ENCODE results near the gene PEX13.

DNA sequence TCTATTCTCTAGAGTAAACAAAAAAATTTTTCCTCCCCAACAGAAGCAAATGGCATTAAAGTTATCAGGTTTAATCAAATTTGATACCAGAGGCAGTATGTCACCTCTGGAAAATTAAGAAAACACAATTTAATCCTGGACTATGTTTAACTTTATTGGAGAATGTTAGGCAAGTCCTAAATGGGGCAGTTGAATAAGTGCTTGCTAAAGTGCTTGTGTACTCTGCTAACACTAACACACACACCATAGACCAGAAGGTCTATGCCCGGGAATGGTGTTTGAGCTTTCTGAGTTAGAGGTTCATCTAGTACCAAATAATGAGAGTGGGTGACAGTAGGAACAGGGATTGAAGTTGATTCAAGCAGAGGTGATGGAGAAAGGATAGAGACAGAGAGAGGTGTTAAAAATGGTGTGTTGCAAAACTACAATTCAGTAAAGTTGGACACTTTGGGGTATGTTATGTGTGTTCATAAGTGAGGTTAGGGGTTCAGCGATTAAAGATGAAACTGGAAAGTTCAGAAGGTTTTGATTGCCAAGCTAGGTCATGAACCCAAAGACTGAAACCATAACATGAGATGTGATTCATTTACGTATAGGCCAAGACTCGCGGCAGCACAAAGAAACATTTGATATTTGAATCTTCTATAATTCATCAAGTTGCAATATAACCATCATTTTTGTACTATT is 40.5 kb upstream of the PEX13 start:
- TF ChIP-seq CTCF (optimal IDR thresholded peaks at IDR 0.05 in 1 of 3, IDR thresholded peaks at IDR 0.05 in 1 of 3, conservative IDR thresholded peaks at IDR 0.05 in 1 of 3; ENCODE audit: extremely low read depth in 1 of 3, insufficient read depth in 2 of 3, low read length in 3 of 3) (no peak), EZH2 (IDR thresholded peaks at IDR 0.05; ENCODE audit: low read length) (no peak)

Data from keratinocyte (primary cell).